Erythroblast (primary cell): ENCODE results near the gene ERC2.

Source experiments
- GATA1 ChIP-seq: IDR thresholded peaks from 2 replicates; pipeline ENCODE4 v1.6.1; 2011; ENCODE audit warnings: low read depth, mild to moderate bottlenecking, control low read depth, low read length, moderate library complexity
- POLR2A ChIP-seq: IDR thresholded peaks from 2 replicates; pipeline ENCODE4 v1.6.1; 2011; ENCODE audit warnings: mild to moderate bottlenecking, low read length

GRCh38 chr3:55816794-55817576 is 651.3 kb downstream of the ERC2 start:
- TF ChIP-seq POLR2A (no peak), GATA1 (no peak)
